HUES6 (cell line): Measurements from ENCODE around the gene NRXN3.

Experiments
- H3K27ac ChIP-seq: 2 replicates; pipeline ENCODE4 v1.7.0; 2013; ENCODE audit warnings: low read depth, mild to moderate bottlenecking, low read length, inconsistent platforms
- H3K27me3 ChIP-seq: 2 replicates; pipeline ENCODE4 v1.6.1; 2013; ENCODE audit warnings: low read length; ENCODE audit not compliant: control insufficient read depth, insufficient read depth
- H3K36me3 ChIP-seq: 2 replicates; pipeline ENCODE4 v1.6.1; 2013; ENCODE audit warnings: low read length; ENCODE audit not compliant: control insufficient read depth, insufficient read depth
- H3K4me1 ChIP-seq: 2 replicates; pipeline ENCODE4 v1.6.1; 2013; ENCODE audit warnings: low read length; ENCODE audit not compliant: control insufficient read depth, insufficient read depth
- H3K4me3 ChIP-seq: 2 replicates; pipeline ENCODE4 v1.5.1; 2013; ENCODE audit warnings: low read depth, low read length
- H3K9ac ChIP-seq: one replicate; pipeline ENCODE4 v1.6.1; 2013; ENCODE audit warnings: mild to moderate bottlenecking, low read length
- H3K9me3 ChIP-seq: 2 replicates; pipeline ENCODE4 v1.6.1; 2013; ENCODE audit warnings: low read depth, low read length; ENCODE audit not compliant: control insufficient read depth, insufficient read depth

NRXN3 gene

GRCh38 chr14:79451601-79452000 lies 1281.4 kb downstream of the NRXN3 start:
- Histone ChIP-seq H3K9ac (no peak overlapping the region), H3K27me3 (no peaks in the 10 kb centered on the region), H3K27ac (no peak overlapping the region), H3K4me1 (no peaks in the 10 kb centered on the region), H3K4me3 (no peak overlapping the region), H3K9me3 (no peaks in the 10 kb centered on the region), H3K36me3 (no peaks in the 10 kb centered on the region)

GRCh38 chr14:79453276-79453675 lies 1283.1 kb downstream of the NRXN3 start:
- no peaks in the 10 kb centered on the region for H3K27me3 ChIP-seq
- no peaks in the 10 kb centered on the region for H3K36me3 ChIP-seq
- H3K27ac ChIP-seq: no peak overlapping the region
- no peak overlapping the region for H3K9ac ChIP-seq
- no peaks in the 10 kb centered on the region for H3K9me3 ChIP-seq
- no peak overlapping the region for H3K4me3 ChIP-seq
- no peaks in the 10 kb centered on the region for H3K4me1 ChIP-seq

DNA sequence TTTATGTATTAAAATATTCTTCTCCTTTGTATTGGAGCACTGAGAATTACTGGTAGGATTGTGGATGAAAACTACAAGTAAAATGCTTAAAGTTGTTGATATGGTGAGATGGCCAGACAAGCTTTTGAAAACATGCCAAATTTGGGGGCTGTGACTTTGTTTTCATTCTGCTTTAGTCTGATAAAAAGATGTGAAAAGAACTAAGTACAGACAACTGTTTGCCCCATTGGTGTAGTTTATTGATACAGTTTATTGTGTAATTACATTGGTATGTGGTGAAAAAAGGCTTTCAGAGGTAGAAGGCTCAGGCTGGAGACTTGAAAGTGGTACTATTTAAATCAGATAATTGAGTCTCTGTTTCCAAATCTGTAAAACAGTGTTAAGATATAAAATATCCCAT lies 1294.3 kb downstream of the NRXN3 start:
- Histone ChIP-seq H3K9me3 (no peaks in the 10 kb centered on the region), H3K36me3 (no peaks in the 10 kb centered on the region), H3K27me3 (no peaks in the 10 kb centered on the region), H3K4me3 (no peak overlapping the region), H3K27ac (no peak overlapping the region), H3K4me1 (peaks cover 11% of the 10 kb centered on the region), H3K9ac (no peak overlapping the region)

- Histone ChIP-seq H3K4me1 (peaks cover 11% of the 10 kb centered on the region), H3K4me3 (no peak overlapping the region), H3K27me3 (no peaks in the 10 kb centered on the region), H3K9ac (no peak overlapping the region), H3K9me3 (no peaks in the 10 kb centered on the region), H3K27ac (no peak overlapping the region), H3K36me3 (no peaks in the 10 kb centered on the region)
Observed at GRCh38 chr14:79465651-79466050, 1295.5 kb downstream of the NRXN3 start.

- Histone ChIP-seq H3K4me1 (peaks cover 11% of the 10 kb centered on the region), H3K4me3 (no peak overlapping the region), H3K9ac (no peak overlapping the region), H3K36me3 (no peaks in the 10 kb centered on the region), H3K27me3 (no peaks in the 10 kb centered on the region), H3K27ac (no peak overlapping the region), H3K9me3 (no peaks in the 10 kb centered on the region)
Observed at GRCh38 chr14:79466938-79467527, 1296.9 kb downstream of the NRXN3 start.

GRCh38 chr14:79467835-79468234 lies 1297.7 kb downstream of the NRXN3 start:
- H3K27me3 ChIP-seq: no peaks in the 10 kb centered on the region
- no peaks in the 10 kb centered on the region for H3K36me3 ChIP-seq
- H3K9me3 ChIP-seq: no peaks in the 10 kb centered on the region
- H3K9ac ChIP-seq: no peak overlapping the region
- H3K4me1 ChIP-seq: peaks cover 16% of the 10 kb centered on the region
- H3K27ac ChIP-seq: no peak overlapping the region
- H3K4me3 ChIP-seq: no peak overlapping the region

DNA sequence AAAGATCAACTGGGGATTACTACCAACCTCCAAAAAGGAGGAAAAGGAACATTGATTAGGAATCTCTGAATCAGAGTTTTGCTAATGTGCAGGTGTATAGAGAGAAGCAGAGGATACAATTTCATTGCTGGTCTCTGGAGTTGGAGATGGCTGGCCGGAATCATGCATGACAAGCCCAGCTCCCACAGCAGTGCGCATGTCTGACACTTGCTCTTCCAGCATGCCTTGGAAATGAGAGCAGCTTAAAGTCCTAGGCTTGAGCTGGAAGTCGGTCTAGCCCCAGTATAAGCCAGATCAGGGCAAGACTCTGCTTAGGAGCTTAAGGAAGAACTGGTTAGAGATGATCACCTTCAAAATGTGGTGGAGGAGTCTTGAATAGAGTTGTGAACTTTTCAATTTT lies 1298.3 kb downstream of the NRXN3 start:
- no peaks in the 10 kb centered on the region for H3K27me3 ChIP-seq
- H3K9me3 ChIP-seq: no peaks in the 10 kb centered on the region
- peaks cover 17% of the 10 kb centered on the region for H3K4me1 ChIP-seq
- no peak overlapping the region for H3K27ac ChIP-seq
- no peak overlapping the region for H3K9ac ChIP-seq
- no peaks in the 10 kb centered on the region for H3K36me3 ChIP-seq
- no peak overlapping the region for H3K4me3 ChIP-seq

- Histone ChIP-seq H3K9ac (no peak overlapping the region), H3K27ac (no peak overlapping the region), H3K36me3 (no peaks in the 10 kb centered on the region), H3K4me3 (no peak overlapping the region), H3K9me3 (no peaks in the 10 kb centered on the region), H3K4me1 (peaks cover 6% of the 10 kb centered on the region; the same call in 1 of the 2 replicates), H3K27me3 (no peaks in the 10 kb centered on the region)
Observed at GRCh38 chr14:79473651-79474050, 1303.5 kb downstream of the NRXN3 start.

GRCh38 chr14:79475887-79476532 lies 1305.8 kb downstream of the NRXN3 start:
- peaks cover 6% of the 10 kb centered on the region; the same call in 1 of the 2 replicates for H3K4me1 ChIP-seq
- H3K9ac ChIP-seq: no peak overlapping the region
- no peak overlapping the region for H3K27ac ChIP-seq
- no peaks in the 10 kb centered on the region for H3K27me3 ChIP-seq
- H3K36me3 ChIP-seq: no peaks in the 10 kb centered on the region
- H3K4me3 ChIP-seq: no peak overlapping the region
- no peaks in the 10 kb centered on the region for H3K9me3 ChIP-seq

DNA sequence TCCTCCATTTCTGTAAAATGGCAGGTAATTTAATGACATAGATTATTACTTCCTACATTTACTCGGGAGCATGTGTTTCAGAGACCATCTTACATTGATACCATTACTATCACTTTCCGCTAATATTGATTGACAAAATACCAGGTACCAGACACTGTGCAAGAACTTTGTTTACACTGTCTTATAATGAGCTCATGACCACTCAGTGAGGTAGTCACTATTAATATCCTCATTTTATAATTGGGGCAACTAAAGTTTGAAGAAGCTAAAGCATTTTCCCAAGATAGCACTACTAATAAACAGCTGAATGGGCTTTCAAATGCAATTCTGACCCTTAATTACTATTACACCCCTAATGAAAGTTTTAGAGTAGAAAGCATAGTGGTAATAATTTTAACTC lies 1306.4 kb downstream of the NRXN3 start:
- H3K36me3 ChIP-seq: no peaks in the 10 kb centered on the region
- no peaks in the 10 kb centered on the region for H3K27me3 ChIP-seq
- no peak overlapping the region for H3K4me3 ChIP-seq
- no peaks in the 10 kb centered on the region for H3K9me3 ChIP-seq
- H3K4me1 ChIP-seq: peaks cover 6% of the 10 kb centered on the region; the same call in 1 of the 2 replicates
- no peak overlapping the region for H3K27ac ChIP-seq
- H3K9ac ChIP-seq: no peak overlapping the region

DNA sequence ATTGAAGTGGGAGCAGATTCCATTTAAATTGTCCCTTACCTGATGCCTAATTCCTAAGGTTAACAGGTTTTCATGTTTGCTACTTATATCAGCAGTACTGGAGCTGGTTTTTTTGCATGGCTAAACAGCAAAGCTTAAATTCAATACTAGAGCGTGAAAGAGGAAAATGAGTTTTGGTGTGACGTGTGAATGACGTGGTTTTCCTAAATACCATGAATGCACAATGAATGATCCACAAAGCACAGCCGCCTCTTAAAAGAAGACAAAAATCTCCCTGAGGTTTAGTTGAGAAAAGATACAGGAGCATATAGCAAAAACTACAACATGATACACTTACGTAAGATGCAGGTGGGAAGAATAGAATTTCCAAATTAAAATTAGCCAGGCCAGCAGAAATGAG lies 1310.0 kb downstream of the NRXN3 start:
- H3K4me1 ChIP-seq: peaks cover 13% of the 10 kb centered on the region
- no peak overlapping the region for H3K27ac ChIP-seq
- H3K9ac ChIP-seq: no peak overlapping the region

More for the DNA sequence above, 1310.0 kb downstream of the NRXN3 start:
- Histone ChIP-seq H3K36me3 (no peaks in the 10 kb centered on the region), H3K4me3 (no peak overlapping the region), H3K9me3 (no peaks in the 10 kb centered on the region), H3K27me3 (no peaks in the 10 kb centered on the region)
